NCI-H774 (cell line): Measurements from ENCODE around the gene GMPR2.

Source experiments
- DNase-seq: peaks from one replicate; lab custom pipeline; 2025; lab: John Stamatoyannopoulos, UW

Gene GMPR2

GRCh38 chr14:24268225-24268624, 35.5 kb downstream of the GMPR2 start:
- no peak for DNase-seq

GRCh38 chr14:24269368-24269767, 36.6 kb downstream of the GMPR2 start:
- no peak for DNase-seq

DNA sequence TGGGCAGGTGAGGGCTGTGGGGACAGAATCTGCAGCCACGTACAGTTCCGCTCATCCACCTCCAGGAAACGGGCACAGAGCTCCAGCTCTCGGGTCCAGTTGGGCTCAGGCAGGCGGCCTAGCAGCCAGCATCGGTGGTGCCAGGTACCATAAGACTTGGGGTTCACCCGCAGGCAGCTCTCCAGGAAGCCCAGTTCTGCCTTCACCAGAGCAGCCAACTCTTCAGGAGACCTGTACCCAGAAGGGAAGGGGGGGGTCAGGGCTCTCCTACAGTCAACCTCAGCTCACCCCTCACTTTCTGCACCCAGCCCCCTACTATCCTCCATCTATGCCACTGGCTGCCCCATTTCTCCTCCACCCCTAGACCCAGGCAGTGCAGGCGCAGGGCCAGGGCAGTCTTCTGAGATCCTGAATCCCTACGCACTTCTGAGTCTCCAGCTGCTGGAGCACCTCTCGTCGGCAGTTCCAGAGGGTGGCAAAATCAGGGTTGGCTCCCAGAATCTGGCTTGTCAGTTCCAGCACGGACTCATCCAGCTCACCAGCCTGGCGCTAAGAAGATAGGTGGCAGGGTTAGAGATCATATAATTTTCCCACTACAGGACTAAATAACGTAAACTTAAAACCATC, 37.3 kb downstream of the GMPR2 start:
- DNase-seq: no peak

DNA sequence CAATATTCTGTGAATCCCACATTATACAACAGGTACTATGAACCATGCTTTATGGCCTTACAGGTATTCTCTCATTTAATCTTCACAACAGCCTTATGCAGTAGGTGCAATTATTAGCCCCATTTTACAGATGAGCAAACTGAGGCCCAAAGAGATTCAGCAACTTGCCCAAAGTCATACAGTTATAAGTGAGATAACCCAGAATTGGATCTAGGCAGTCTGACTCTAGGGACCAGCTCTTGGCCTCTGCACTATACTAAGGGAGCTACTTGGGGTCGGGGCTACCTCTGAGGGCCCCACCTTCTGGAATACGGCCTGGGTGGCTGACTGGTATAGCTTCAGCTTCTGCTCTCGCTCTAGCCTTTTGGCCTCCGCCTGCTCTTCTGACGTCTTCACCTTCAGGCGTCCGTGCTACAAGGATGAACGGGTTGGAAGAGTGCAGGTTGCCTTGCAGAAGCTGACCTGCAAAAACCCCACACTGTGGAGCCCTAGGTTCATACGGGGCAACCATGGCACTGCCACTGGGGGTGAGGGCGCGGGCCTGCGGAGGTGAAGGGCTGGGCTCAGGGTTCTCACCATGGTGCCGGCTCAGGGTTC, 37.9 kb downstream of the GMPR2 start:
- DNase-seq: no peak

- peak; percentile 96 for DNase-seq
Observed at GRCh38 chr14:24271134-24271833, 38.6 kb downstream of the GMPR2 start, which contains the start of gene RABGGTA. Gene RABGGTA (minus strand): TSS chr14:24271597. CDS start chr14:24271115, 482 bp downstream.

DNA sequence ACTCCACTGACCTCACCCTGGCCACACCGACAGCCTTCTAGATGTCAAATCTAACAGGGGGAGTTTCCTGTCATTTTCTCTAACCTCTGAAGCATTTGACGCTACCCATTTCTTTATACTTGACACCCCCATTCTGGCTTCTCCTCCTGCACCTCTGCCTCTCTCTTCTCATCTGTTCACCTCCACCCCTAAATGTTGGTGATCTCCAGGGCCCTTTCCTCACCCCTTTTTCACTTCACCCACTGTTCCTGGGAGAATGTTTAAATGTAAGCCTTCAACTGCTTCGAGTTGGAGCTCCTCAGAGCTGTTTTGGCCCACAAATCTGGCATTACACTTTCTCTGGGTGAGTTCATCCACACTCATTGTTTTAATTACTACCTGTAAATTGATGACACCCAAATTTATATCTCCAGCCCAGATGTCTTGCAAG, 39.1 kb downstream of the GMPR2 start:
- no peak for DNase-seq

DNA sequence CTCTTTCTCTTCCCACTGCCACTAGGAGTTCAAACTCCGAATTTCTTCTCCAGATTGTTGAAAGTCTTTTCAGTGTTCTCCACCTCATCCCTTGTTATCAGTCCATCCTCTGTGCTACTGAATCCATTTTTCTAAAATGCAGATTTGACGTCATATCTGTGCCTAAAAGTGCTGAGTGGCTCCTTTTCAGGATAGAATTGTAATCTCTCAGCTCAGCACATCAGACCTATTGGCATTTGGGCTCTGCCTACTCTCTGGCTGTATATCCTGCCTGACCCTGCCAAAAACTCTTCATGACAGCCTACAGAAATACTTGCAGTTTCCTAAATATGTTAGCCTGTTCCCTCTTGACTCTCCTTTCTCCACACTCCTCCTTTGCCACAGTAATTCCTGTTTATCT, 39.7 kb downstream of the GMPR2 start:
- DNase-seq: no peak

DNA sequence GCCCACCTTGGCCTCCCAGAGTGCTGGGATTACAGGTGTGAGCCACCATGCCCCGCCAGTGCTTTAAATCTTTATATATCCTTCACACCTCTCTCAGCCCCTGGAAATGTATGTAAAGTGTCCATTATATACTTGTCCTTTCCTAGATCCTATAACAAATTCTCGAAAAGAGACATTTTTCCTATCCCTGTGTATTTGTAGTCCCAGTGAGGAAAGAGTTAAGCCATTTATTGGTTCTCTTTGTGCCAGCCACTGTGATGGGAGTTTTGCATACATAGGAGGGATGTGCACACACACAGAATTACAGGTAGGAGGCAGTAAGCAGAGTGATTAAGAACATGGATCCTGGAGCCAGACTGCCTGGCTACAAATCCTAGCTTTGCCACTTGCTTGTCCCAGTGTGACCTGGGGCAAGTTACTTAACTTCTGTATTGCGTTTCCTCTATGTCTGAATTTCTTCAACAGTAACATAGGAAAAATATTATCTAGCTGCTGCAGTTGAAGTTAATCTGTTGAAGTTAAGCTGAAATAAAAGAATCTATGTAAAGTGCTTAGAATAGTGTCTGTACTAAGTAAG, 40.8 kb downstream of the GMPR2 start:
- DNase-seq: no peak

GRCh38 chr14:24274101-24274543, 41.4 kb downstream of the GMPR2 start:
- no peak for DNase-seq

DNA sequence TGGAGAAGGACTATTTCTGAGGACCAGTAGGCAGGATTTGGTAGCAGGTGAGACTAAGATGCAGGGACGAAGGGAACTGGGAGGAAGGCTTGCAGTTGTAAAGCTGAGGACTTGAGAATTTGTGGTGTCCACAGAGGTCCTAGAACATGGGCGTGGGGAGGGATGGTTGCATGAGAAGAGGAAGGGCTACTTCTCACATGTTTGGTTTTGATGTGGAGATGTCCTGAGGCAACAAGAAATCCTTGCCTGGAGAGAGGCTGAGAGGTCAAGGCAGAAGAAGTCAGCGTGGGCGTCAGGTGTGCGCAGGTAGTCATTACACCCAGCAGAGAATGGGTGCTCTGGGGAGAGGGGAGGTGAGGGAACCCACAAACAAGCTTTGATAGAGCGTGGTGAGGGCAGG, 44.3 kb downstream of the GMPR2 start:
- no peak for DNase-seq

DNA sequence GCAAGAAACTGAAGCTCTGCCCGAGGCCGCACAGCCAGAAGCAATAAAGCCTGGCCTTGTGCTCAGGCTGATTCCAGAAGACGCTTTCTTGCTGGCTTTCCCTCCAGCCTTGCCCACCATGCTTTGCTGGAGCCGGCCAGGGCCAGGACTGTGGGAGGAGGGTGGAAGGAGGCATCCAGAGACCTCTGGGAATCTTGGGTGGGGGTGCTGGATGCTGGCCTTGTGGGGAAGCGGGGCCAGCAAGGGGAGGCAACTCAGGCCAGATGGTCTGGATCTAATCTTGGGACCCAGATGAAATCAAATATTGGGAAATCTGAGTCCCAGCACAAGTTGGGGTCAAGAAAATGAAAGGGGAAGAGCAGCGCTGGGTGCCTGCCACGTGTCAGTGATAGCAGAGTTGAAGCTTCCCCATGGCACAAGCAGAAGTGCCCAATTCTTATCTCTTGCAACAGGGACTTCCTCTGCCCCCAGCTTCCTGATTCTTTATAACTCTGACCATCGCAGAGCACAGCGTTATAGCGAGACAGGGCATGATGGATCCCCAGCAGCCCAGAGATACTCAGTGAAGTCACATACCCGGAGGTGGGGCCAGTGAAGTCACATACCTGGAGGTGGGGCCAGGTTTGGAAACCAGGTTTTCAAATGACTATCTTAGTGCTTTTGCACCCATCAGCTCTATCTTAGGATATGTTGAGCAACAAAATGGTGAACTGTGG, 45.0 kb downstream of the GMPR2 start:
- DNase-seq: no peak

- no peak for DNase-seq
Observed at GRCh38 chr14:24278424-24278823, 45.7 kb downstream of the GMPR2 start.

DNA sequence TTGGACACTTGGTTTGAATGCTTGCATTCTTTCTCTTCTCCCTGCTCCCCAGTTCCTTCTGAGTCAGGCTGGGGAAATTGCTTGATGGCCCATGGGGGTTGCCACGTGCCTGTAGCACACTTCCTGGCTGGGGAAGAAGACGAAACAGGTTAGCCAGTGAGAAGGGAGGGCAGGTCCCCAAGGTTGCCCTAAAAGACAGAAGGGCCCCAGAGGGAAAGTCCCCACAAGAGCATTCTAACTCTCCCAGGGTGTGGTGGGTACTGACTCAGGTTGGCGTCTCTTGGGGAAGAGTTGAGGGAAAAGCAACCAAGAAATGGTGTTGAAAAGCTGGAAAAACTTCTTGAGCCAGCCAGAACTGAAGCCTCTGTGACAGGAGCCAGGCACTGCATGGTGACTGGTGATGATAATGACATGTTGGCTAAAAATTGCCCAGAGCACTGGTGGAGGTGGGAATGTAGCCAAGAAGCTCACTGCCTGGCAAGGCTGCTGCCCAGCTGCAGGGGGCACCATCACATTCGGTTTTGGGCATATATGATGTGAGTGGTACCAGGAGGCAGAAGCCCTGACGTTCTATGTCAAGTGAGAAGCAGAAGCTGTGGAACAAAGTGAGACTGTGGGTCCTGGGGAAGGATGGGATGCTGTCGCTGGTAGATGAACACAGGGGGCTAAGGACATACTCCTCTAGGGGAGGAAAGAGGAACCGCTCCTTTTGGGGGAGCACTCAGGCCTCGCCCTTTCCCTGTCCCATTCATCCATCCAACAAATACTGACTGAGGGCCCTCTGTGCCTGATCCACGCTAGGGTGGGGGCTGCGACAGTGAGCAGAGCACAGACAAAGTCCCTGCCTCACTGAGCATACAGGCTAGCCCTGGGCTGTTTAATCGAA, 46.8 kb downstream of the GMPR2 start:
- no peak for DNase-seq

DNA sequence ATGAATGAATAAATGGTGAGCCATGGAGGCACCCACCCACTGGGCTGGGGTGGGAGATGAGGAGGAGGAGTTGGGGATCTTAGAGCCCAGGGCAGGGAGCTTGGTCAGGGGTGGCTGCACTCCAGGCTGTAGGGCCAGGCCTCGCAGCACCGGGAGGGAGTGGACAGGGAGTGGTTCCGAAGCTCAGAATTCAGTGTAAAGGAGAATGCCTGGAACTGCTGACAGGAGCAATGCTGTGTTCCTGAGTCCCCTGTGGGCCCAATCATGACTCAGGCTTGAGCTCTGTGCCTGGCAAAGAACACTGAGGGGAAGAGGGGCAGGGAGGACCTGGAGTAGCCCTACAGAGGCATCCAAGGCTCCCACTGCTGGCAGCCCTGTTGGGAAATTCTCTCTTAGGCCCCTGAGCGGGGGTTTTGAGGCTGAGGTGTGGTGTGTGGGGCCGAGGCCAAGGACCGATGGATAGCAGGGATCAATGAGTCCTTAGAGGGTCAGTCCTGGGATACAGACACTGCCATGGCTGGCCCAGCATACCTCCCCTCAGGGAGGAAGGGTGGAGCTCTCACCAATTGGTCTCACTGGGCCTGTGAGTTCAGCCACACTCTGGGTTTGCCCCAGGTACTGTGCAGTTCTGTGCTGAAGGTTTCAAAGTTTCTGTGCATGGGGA, 48.2 kb downstream of the GMPR2 start:
- DNase-seq: no peak

DNA sequence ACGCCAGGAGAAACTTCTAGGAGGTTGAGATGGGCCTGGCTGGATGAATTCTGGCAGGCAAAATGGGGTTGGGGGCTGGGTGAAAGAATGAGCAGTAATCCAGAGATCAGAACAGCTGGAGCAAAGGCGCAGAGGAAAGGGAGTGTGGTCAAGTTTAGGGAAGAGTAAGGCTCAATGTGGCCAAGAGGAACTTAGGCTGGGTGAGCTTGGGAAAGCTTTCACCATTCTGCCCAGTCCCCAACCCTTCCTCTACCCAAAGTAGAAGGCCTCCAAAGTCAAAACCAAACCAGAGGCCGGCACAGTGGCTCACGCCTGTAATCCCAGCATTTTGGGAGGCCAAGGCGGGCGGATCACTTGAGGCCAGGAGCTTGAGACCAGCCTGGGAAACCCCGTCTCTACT, 48.9 kb downstream of the GMPR2 start:
- DNase-seq: no peak

DNA sequence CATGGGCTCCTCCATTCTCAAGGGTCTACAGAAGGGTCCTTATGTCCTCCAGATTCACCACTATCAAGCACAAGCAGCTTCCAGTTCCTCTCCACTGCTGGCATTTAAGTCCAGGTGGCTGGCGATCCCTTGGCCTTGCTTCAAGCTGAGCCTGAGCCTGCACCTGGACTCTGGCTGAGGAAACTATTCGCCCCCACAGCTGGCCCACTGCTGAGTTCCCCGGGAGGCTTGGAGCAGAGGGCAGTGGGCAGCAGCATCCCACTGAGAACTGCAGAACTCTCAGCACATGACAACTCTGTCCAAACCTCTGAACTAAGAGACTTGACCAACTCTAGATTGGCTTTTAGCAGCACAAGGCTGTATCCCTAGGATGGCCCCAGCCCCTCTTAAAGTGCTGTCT, 50.0 kb downstream of the GMPR2 start:
- no peak for DNase-seq

DNA sequence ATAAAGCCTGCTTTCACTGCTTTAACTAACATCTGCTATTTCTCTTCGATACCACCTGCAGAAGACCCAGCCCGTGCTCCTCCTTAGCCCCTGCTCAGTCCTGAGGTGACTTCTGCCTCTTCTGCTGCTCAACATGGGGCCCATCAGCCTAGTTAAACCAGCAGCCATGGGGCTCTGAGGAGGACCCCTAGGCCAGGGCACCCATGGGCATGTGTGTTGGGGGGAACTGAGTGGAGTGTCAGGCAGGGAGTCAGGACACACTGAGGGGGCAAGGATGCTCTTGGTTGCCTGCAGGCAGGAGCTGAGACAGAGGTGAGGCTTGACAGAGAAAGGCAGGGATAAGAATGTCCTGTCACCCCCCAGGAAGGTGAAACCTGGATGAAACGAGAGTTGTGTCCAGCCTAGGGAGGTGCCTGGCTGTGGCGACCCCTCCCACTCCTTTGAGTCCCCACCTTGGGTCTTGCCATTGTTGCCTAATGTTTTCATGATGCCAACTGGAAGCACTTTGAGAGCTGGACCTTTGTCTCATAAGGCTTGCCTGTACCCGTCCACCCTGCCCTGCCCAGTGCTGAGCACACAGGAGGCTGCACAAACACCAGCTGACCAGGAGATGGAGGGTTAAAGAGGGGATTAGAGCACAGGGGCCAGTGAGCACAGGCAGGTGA, 51.2 kb downstream of the GMPR2 start:
- DNase-seq: no peak

DNA sequence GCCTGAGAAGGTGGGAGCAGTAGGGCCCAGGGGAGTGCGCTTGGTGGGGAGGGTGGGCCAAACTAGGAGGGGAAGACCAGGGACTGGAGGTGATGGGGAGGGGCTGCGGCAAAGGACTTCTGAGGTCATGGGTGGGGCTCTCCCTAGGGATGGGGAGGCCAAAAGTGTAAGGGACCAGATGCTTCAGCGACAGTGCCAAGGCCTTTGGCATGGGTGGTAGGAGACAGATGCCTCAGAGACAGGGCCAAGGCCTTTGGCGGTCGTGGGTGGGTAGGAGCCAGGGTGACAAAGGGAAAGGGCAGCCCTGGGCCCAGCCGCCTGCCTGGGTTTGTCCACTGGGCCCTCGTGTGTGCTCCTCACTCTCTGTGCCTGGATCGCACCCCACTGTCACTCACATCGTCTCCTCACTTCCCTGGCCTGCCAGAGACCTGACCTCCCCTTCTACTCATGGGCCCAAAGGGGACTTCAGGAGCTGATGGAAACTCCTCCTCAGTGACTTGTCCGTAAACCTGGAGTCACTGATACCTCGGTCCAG, 51.8 kb downstream of the GMPR2 start:
- no peak for DNase-seq

GRCh38 chr14:24285351-24285750, 52.6 kb downstream of the GMPR2 start:
- DNase-seq: no peak

- DNase-seq: no peak
Observed at GRCh38 chr14:24286996-24287395, 54.3 kb downstream of the GMPR2 start.
